GM12891 (cell line): Measurements from ENCODE around the gene CX3CL1.

Source experiments
- DNase-seq: peaks from one replicate; pipeline ENCODE4 v3.0.0; 2011; ENCODE audit warnings: low spot score; ENCODE audit not compliant: insufficient read length
- FAIRE-seq: peaks from 2 replicates; lab custom pipeline; 2011; peaks lifted over from hg19 to GRCh38; lab: Jason Lieb, UNC
- PAX5 ChIP-seq: IDR thresholded peaks from 2 replicates; pipeline ENCODE4 v1.6.1; 2011; ENCODE audit warnings: low read length, moderate library complexity, mild to moderate bottlenecking; ENCODE audit not compliant: insufficient read depth, severe bottlenecking
- POLR2A ChIP-seq: IDR thresholded peaks from 2 replicates; pipeline ENCODE4 v1.6.1; 2011; ENCODE audit warnings: low read depth, low read length, control low read depth
- POLR2AphosphoS5 ChIP-seq: IDR thresholded peaks from 2 replicates; pipeline ENCODE4 v1.6.1; 2011; ENCODE audit warnings: low read depth, low read length, control low read depth
- POU2F2 ChIP-seq: IDR thresholded peaks from 2 replicates; pipeline ENCODE4 v1.6.1; 2011; ENCODE audit warnings: low read depth, mild to moderate bottlenecking, control low read depth, low read length, moderate library complexity
- SPI1 ChIP-seq: IDR thresholded peaks from 2 replicates; pipeline ENCODE4 v1.6.1; 2011; ENCODE audit warnings: low read depth, low read length, control low read depth
- TAF1 ChIP-seq: IDR thresholded peaks from 2 replicates; pipeline ENCODE4 v1.6.1; 2011; ENCODE audit warnings: low read depth, low read length, control low read depth

Gene CX3CL1

DNA sequence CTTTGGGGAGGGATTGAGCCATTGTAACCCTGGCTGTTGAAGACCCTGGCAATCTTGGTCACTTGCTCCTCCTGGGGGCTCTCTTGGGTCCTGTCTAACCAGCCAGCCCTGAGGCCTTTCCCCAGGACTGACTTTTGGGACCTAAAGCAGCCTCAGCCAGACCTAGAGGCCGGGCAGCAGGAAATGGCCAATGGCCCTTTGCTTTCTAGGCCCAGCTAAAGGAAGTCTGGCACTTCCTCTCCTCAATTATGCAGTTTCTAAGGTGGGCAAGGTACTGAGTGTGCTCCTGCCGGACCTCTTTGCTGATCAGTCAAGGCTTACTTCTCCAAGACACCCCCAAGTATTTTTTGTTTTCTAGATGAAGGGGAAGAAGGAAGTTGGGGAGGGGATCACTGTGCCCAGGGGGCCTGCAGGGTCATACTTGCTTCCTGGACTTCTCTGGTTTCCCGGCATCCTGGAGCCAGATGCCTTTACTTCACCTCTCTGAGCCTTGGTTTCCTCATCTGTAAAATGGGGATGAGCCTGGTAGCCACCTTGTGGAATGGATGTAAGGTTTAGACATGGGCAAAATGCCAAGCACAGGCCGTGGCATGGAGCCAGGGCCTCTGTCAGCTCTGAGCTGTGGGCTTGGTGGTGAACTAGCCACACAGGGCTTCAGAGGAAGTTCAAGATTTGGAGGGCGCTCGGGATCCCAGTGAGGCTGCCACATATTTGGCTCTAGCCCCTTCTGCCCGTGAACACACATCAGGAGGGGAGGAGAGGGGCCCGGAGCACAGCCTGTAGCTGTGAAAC, 8.6 kb downstream of the CX3CL1 start:
- DNase-seq, result no peak
- FAIRE-seq, result peak; percentile 88
- no peak for TF ChIP-seq POLR2A
- no peak for TF ChIP-seq TAF1
- TF ChIP-seq SPI1, result peak; percentile 53
- no peak for TF ChIP-seq PAX5

DNA sequence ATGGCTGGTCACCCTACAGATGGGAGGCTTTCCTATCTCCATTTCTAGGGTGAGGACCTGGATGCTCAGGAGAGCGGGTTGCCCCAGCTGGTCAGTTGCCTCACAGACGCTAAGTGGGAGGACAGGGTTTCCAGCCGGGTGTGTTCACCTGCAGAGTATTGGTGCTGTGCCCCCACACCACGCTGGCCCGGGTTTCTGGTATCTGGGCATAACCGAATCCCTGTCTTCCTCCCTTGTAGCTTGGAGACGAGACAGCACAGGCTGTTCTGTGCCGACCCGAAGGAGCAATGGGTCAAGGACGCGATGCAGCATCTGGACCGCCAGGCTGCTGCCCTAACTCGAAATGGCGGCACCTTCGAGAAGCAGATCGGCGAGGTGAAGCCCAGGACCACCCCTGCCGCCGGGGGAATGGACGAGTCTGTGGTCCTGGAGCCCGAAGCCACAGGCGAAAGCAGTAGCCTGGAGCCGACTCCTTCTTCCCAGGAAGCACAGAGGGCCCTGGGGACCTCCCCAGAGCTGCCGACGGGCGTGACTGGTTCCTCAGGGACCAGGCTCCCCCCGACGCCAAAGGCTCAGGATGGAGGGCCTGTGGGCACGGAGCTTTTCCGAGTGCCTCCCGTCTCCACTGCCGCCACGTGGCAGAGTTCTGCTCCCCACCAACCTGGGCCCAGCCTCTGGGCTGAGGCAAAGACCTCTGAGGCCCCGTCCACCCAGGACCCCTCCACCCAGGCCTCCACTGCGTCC, 9.7 kb downstream of the CX3CL1 start:
- TF ChIP-seq POLR2AphosphoS5 (no peak), TAF1 (no peak), POLR2A (no peak), POU2F2 (no peak), SPI1 (no peak), PAX5 (no peak)
- FAIRE-seq (no peak), DNase-seq (no peak)

DNA sequence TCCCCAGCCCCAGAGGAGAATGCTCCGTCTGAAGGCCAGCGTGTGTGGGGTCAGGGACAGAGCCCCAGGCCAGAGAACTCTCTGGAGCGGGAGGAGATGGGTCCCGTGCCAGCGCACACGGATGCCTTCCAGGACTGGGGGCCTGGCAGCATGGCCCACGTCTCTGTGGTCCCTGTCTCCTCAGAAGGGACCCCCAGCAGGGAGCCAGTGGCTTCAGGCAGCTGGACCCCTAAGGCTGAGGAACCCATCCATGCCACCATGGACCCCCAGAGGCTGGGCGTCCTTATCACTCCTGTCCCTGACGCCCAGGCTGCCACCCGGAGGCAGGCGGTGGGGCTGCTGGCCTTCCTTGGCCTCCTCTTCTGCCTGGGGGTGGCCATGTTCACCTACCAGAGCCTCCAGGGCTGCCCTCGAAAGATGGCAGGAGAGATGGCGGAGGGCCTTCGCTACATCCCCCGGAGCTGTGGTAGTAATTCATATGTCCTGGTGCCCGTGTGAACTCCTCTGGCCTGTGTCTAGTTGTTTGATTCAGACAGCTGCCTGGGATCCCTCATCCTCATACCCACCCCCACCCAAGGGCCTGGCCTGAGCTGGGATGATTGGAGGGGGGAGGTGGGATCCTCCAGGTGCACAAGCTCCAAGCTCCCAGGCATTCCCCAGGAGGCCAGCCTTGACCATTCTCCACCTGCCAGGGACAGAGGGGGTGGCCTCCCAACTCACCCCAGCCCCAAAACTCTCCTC, 10.4 kb downstream of the CX3CL1 start:
- no peak for DNase-seq
- FAIRE-seq, result no peak
- TF ChIP-seq PAX5 (no peak), POLR2A (no peak), SPI1 (no peak), POLR2AphosphoS5 (no peak), POU2F2 (no peak), TAF1 (no peak)

DNA sequence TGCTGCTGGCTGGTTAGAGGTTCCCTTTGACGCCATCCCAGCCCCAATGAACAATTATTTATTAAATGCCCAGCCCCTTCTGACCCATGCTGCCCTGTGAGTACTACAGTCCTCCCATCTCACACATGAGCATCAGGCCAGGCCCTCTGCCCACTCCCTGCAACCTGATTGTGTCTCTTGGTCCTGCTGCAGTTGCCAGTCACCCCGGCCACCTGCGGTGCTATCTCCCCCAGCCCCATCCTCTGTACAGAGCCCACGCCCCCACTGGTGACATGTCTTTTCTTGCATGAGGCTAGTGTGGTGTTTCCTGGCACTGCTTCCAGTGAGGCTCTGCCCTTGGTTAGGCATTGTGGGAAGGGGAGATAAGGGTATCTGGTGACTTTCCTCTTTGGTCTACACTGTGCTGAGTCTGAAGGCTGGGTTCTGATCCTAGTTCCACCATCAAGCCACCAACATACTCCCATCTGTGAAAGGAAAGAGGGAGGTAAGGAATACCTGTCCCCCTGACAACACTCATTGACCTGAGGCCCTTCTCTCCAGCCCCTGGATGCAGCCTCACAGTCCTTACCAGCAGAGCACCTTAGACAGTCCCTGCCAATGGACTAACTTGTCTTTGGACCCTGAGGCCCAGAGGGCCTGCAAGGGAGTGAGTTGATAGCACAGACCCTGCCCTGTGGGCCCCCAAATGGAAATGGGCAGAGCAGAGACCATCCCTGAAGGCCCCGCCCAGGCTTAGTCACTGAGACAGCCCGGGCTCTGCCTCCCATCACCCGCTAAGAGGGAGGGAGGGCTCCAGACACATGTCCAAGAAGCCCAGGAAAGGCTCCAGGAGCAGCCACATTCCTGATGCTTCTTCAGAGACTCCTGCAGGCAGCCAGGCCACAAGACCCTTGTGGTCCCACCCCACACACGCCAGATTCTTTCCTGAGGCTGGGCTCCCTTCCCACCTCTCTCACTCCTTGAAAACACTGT, 11.3 kb downstream of the CX3CL1 start:
- no peak for DNase-seq
- no peak for FAIRE-seq
- no peak for TF ChIP-seq POLR2A
- no peak for TF ChIP-seq POU2F2
- TF ChIP-seq TAF1, result no peak
- no peak for TF ChIP-seq POLR2AphosphoS5
- no peak for TF ChIP-seq SPI1
- TF ChIP-seq PAX5, result no peak

DNA sequence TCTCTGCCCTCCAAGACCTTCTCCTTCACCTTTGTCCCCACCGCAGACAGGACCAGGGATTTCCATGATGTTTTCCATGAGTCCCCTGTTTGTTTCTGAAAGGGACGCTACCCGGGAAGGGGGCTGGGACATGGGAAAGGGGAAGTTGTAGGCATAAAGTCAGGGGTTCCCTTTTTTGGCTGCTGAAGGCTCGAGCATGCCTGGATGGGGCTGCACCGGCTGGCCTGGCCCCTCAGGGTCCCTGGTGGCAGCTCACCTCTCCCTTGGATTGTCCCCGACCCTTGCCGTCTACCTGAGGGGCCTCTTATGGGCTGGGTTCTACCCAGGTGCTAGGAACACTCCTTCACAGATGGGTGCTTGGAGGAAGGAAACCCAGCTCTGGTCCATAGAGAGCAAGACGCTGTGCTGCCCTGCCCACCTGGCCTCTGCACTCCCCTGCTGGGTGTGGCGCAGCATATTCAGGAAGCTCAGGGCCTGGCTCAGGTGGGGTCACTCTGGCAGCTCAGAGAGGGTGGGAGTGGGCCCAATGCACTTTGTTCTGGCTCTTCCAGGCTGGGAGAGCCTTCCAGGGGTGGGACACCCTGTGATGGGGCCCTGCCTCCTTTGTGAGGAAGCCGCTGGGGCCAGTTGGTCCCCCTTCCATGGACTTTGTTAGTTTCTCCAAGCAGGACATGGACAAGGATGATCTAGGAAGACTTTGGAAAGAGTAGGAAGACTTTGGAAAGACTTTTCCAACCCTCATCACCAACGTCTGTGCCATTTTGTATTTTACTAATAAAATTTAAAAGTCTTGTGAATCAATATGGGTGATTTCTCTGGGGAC, 12.2 kb downstream of the CX3CL1 start:
- FAIRE-seq (no peak), DNase-seq (no peak)
- no peak for TF ChIP-seq POLR2AphosphoS5
- peak; percentile 81 for TF ChIP-seq SPI1

DNA sequence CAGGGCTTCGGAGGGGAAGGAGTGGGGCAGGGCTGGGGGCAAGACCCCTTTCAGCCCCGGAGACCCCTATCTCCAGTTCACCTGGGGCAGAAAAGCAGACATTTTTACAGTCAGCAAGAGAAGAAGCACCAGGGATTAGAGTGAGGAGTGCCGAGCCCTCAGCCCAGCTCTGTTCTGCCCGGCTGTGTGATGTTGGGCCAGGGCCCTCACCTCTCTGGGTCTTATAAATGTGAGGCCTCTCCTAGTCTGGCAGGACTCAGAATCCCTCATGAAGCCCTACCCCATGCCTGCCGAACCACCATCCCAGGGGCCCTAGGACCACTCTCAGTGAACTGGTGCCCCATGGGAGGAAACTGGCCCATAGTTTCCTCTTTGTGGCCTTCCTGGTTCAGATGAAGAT, 12.8 kb downstream of the CX3CL1 start:
- no peak for FAIRE-seq
- TF ChIP-seq TAF1 (no peak), POU2F2 (no peak), POLR2AphosphoS5 (no peak), SPI1 (no peak), POLR2A (no peak), PAX5 (no peak)
- no peak for DNase-seq

DNA sequence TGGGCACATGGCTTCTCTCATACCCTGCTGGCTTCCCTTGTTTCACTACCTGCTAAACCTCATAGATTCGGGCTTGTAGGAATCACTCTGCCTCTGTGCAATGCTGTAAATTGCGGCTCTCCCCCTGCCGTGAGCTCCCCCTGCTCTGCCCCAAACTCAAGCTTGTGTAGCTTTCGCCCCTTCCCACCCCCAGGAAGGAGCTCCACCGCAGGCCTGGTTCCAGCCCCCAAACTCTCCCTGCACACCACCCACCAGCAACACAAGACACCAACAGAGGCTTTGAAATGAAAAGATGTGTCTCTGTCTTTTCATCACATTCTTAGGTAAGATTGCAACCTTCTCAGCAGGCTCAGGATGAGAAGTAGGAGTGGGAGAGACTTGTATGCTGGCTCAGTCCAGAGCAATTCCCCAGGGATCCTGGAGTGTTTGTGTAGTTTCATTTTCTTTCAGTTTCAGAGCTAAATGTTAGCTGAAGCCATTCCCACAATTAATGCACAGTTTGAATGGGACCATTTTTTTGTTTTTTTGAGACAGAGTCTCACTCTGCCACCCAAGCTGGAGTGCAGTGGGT, 14.2 kb downstream of the CX3CL1 start:
- TF ChIP-seq SPI1 (no peak), TAF1 (no peak), POLR2AphosphoS5 (no peak), POLR2A (no peak), PAX5 (no peak), POU2F2 (no peak)
- FAIRE-seq (no peak), DNase-seq (no peak)

DNA sequence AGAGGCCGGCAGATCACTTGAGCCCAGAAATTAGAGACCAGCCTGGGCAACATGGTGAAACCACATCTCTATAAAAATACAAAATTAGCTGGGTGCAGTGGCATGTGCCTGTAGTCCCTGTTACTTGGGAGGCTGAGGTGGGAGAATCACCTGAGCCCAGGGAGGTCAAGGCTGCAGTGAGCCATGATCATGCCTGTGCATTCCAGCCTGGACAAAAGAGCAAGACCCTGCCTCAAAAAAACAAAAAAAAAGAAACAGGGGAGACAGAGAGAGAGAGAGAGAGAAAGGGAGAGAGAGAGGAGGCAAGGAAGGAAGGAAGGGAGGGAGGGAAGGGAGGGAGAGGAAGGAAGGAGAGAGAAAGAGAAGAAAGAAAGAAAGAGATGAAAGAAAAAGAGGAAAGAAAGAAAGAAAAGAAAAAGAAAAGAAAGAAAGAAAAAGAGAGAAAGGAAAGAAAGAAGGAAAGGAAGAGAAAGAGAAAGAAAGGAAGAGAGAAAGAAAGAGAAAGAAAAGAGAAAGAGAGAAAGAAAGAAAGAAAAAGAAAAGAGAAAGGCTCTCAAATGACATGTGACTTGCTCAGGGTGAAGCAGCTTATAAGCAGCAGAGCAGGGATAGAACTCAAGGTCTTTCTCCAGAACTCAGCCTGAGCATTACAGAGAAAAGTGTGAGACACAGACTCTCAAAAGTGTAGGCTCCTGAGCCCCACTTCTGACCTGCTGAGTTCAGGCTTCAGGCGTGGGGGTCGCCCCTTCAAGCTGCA, 15.5 kb downstream of the CX3CL1 start:
- TF ChIP-seq PAX5 (no peak), POLR2A (0 out of 2 replicates have a peak, but pooled peaks have one; percentile 46), TAF1 (no peak), SPI1 (no peak), POLR2AphosphoS5 (0 out of 2 replicates have a peak, but pooled peaks have one; percentile 18), POU2F2 (no peak)
- FAIRE-seq (peak; percentile 40), DNase-seq (no peak)
